Measurements from ENCODE around the gene ZCCHC24. TPM values are rescaled to one million over a fixed set of nuclear protein-coding genes. Genes with fewer than 3 reads are reported as not detected.
A peak's percentile ranks its signal among the peaks of the same experiment; 100 is the strongest.

ZCCHC24 gene
- polyA plus RNA-seq, 3 donors = 3.9 to 5.0 (median 4.0) TPM

DNA sequence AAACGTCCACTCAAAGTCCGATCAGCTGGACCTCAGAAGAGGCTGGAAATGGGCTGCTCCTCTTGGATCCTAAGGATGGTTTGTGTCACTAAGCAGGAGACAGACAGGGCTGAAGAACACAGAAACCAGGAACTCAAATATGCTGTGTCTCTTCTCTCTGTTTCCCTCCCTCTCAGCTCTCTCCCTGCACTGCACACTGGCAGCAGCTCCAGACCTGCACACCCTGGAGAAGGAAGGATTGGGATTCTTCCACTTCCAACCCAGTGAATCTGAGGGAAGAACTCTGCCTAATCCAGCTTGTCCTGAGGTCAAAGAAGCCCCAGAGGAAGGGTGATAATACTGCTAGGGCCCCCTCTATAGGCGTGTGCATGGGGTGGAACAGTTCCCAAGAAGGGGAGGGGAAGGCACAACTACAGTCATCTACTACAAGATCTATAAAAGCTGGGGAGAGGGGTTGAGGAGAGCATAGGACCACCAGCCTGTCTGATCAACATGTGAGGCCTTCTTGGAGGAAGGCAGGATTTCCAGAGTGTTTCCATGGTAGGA is 22.7 kb upstream of the ZCCHC24 start:
- Mint-ChIP-seq H3K36me3 (no peaks in the 10 kb centered on the region), H3K4me3 (peak overlapping the region; percentile 50 to 85), H3K9me3 (peaks cover 0 to 2% (median 0%) of the 10 kb centered on the region in 7 donors), H3K27ac (peak overlapping the region; percentile 68 to 93 (median 92)), H3K27me3 (ENCODE audit: low read depth in 3 of 3) (peaks cover 2 to 8% (median 3%) of the 10 kb centered on the region in 3 donors), H3K4me1 (peaks cover 26% of the 10 kb centered on the region)
- Histone ChIP-seq H4K20me1 (ENCODE audit: insufficient read depth, low read length) (no peaks in the 10 kb centered on the region), H3K9ac (ENCODE audit: insufficient read depth, low read length, poor library complexity, severe bottlenecking) (no peak overlapping the region), H3K36me3 (replicated peaks in 1 of 2; ENCODE audit: control insufficient read depth in 1 of 2, insufficient read depth in 2 of 2, low read length in 2 of 2) (no peaks in the 10 kb centered on the region), H3K9me3 (replicated peaks in 1 of 2; ENCODE audit: control insufficient read depth in 1 of 2, insufficient read depth in 1 of 2, low read length in 2 of 2) (no peaks in the 10 kb centered on the region), H3K4me3 (replicated peaks in 1 of 3; ENCODE audit: low read depth in 2 of 3, low read length in 3 of 3) (peak overlapping the region in 1 of 3 experiments; percentile 58), H3K27ac (ENCODE audit: low read depth in 1 of 2, low read length in 2 of 2) (peak overlapping the region; percentile 61 to 72), H3K4me2 (replicated peaks; ENCODE audit: extremely low read depth, low read length, poor library complexity, severe bottlenecking) (peak overlapping the region; percentile 58), H3K27me3 (ENCODE audit: control insufficient read depth in 2 of 2, insufficient read depth in 2 of 2, low read length in 2 of 2) (no peaks in the 10 kb centered on the region), H3K4me1 (ENCODE audit: control insufficient read depth in 1 of 2, insufficient read depth in 2 of 2, low read length in 2 of 2) (peaks cover 23 to 24% of the 10 kb centered on the region in 2 donors), H2AFZ (ENCODE audit: insufficient read depth, low read depth, low read length, poor library complexity, severe bottlenecking) (peak overlapping the region; percentile 77), H3K79me2 (ENCODE audit: insufficient read depth, low read length) (no peaks in the 10 kb centered on the region)
- intact Hi-C loops (cut with micrococcal nuclease) = loop anchor here in 1 of 2 donors (5.0 kb wide), 1 partner anchor 96 kb away; no protein-coding TSS in a partner anchor
- TF ChIP-seq CTCF (IDR thresholded peaks at IDR 0.05) = no peak
- 38% methylated on average over 2 of the region's 3 CpGs for WGBS (ENCODE audit: insufficient coverage)
- no peak for DNase-seq

- H3K9ac ChIP-seq (ENCODE audit: insufficient read depth, low read length, poor library complexity, severe bottlenecking) = no peak overlapping the region
- H3K4me3 ChIP-seq (replicated peaks in 1 of 3; ENCODE audit: low read depth in 2 of 3, low read length in 3 of 3) = no peak overlapping the region
- H3K4me3 Mint-ChIP-seq = no peak overlapping the region
- H4K20me1 ChIP-seq (ENCODE audit: insufficient read depth, low read length) = no peaks in the 10 kb centered on the region
- 100% methylated on average over 1 of the region's 3 CpGs for WGBS (ENCODE audit: insufficient coverage)
- no peaks in the 10 kb centered on the region for H3K79me2 ChIP-seq (ENCODE audit: insufficient read depth, low read length)
- H3K36me3 Mint-ChIP-seq = no peaks in the 10 kb centered on the region
- H3K4me2 ChIP-seq (replicated peaks; ENCODE audit: extremely low read depth, low read length, poor library complexity, severe bottlenecking) = no peak overlapping the region
- no peaks in the 10 kb centered on the region for H3K9me3 Mint-ChIP-seq
- no peaks in the 10 kb centered on the region for H3K9me3 ChIP-seq (replicated peaks in 1 of 2; ENCODE audit: control insufficient read depth in 1 of 2, insufficient read depth in 1 of 2, low read length in 2 of 2)
- intact Hi-C loops (cut with micrococcal nuclease) = loop anchor here in 1 of 2 donors (5.0 kb wide), 1 partner anchor 93 kb away; no protein-coding TSS in a partner anchor
- H3K27ac ChIP-seq (ENCODE audit: low read depth in 1 of 2, low read length in 2 of 2) = no peak overlapping the region
- H3K27me3 Mint-ChIP-seq (ENCODE audit: low read depth in 3 of 3) = peaks cover 0 to 5% (median 0%) of the 10 kb centered on the region in 3 donors
- H3K27ac Mint-ChIP-seq = no peak overlapping the region
- no peak overlapping the region for H2AFZ ChIP-seq (ENCODE audit: insufficient read depth, low read depth, low read length, poor library complexity, severe bottlenecking)
- DNase-seq = no peak
- H3K36me3 ChIP-seq (replicated peaks in 1 of 2; ENCODE audit: control insufficient read depth in 1 of 2, insufficient read depth in 2 of 2, low read length in 2 of 2) = no peaks in the 10 kb centered on the region
- H3K4me1 Mint-ChIP-seq = peaks cover 20% of the 10 kb centered on the region
- peaks cover 19 to 20% of the 10 kb centered on the region in 2 donors for H3K4me1 ChIP-seq (ENCODE audit: control insufficient read depth in 1 of 2, insufficient read depth in 2 of 2, low read length in 2 of 2)
- H3K27me3 ChIP-seq (ENCODE audit: control insufficient read depth in 2 of 2, insufficient read depth in 2 of 2, low read length in 2 of 2) = peaks cover 0 to 3% of the 10 kb centered on the region in 2 donors
- no peak for TF ChIP-seq CTCF (IDR thresholded peaks at IDR 0.05)
These were observed 19.9 kb upstream of the ZCCHC24 start for GRCh38 chr10:79465341-79465740.

Measured in CD14-positive monocyte (primary cell).